UCSD-AML1 (cell line): ENCODE data around the gene CAMK1D.

Experiments
- DNase-seq: peaks from one replicate; lab custom pipeline; 2025; ENCODE audit not compliant: unreplicated experiment; lab: John Stamatoyannopoulos, UW

The CAMK1D gene

GRCh38 chr10:12642036-12642435 is 292.7 kb downstream of the CAMK1D start:
- no peak for DNase-seq

GRCh38 chr10:12643279-12643678 is 293.9 kb downstream of the CAMK1D start:
- no peak for DNase-seq

GRCh38 chr10:12644380-12645144 is 295.2 kb downstream of the CAMK1D start:
- no peak for DNase-seq

GRCh38 chr10:12645449-12645848 is 296.1 kb downstream of the CAMK1D start:
- DNase-seq: no peak

- no peak for DNase-seq
Measured at GRCh38 chr10:12649012-12649584, 299.8 kb downstream of the CAMK1D start.

- no peak for DNase-seq
Measured at GRCh38 chr10:12650122-12650521, 300.8 kb downstream of the CAMK1D start.

GRCh38 chr10:12650538-12651298 is 301.4 kb downstream of the CAMK1D start:
- no peak for DNase-seq

GRCh38 chr10:12655940-12656339 is 306.6 kb downstream of the CAMK1D start:
- DNase-seq: no peak

GRCh38 chr10:12656518-12657142 is 307.3 kb downstream of the CAMK1D start:
- DNase-seq: no peak

- no peak for DNase-seq
Measured at GRCh38 chr10:12657489-12657888, 308.1 kb downstream of the CAMK1D start.

- DNase-seq: no peak
Measured at GRCh38 chr10:12658526-12658925, 309.2 kb downstream of the CAMK1D start.

- DNase-seq: no peak
Measured at GRCh38 chr10:12659706-12660105, 310.4 kb downstream of the CAMK1D start.

- no peak for DNase-seq
Measured at GRCh38 chr10:12660812-12661211, 311.5 kb downstream of the CAMK1D start.

- no peak for DNase-seq
Measured at GRCh38 chr10:12661671-12662070, 312.3 kb downstream of the CAMK1D start.

GRCh38 chr10:12663863-12664262 is 314.5 kb downstream of the CAMK1D start:
- no peak for DNase-seq

GRCh38 chr10:12665501-12665900 is 316.2 kb downstream of the CAMK1D start:
- no peak for DNase-seq

- DNase-seq: no peak
Measured at GRCh38 chr10:12667052-12667451, 317.7 kb downstream of the CAMK1D start.

GRCh38 chr10:12668634-12669033 is 319.3 kb downstream of the CAMK1D start:
- DNase-seq: no peak

- DNase-seq: no peak
Measured at GRCh38 chr10:12670004-12670403, 320.7 kb downstream of the CAMK1D start.

- no peak for DNase-seq
Measured at GRCh38 chr10:12675186-12675585, 325.8 kb downstream of the CAMK1D start.

- no peak for DNase-seq
Measured at GRCh38 chr10:12679636-12680035, 330.3 kb downstream of the CAMK1D start.

- no peak for DNase-seq
Measured at GRCh38 chr10:12681252-12681651, 331.9 kb downstream of the CAMK1D start.
